Fibroblast of lung (primary cell): Measurements from ENCODE around the gene C10orf90. TPM values are rescaled to one million over a fixed set of nuclear protein-coding genes. Genes with fewer than 3 reads are reported as not detected.

Experiments
- DNase-seq, 2 donors: peaks; one replicate each; pipeline versions ENCODE4 v3.0.0 to v3.0.0-alpha.2; 2010; ENCODE audit warnings: low read depth in 2 of 2
- H2AFZ ChIP-seq: 2 replicates; pipeline ENCODE4 v1.5.1; 2012; ENCODE audit warnings: low read length, control low read depth, inconsistent platforms
- H3K27ac ChIP-seq: 2 replicates; pipeline ENCODE4 v1.5.1; 2011; ENCODE audit warnings: low read length, control low read depth; ENCODE audit not compliant: insufficient read depth
- H3K27me3 ChIP-seq: 2 replicates; pipeline ENCODE4 v1.5.1; 2011; ENCODE audit warnings: mild to moderate bottlenecking, low read length; ENCODE audit not compliant: control insufficient read depth, insufficient read depth
- H3K36me3 ChIP-seq: 2 replicates; pipeline ENCODE4 v1.5.1; 2011; ENCODE audit warnings: low read length; ENCODE audit not compliant: control insufficient read depth, insufficient read depth
- H3K4me1 ChIP-seq: 2 replicates; pipeline ENCODE4 v1.5.1; 2011; ENCODE audit warnings: low read length; ENCODE audit not compliant: control insufficient read depth, insufficient read depth; ENCODE audit errors: extremely low read depth
- H3K4me2 ChIP-seq: 2 replicates; pipeline ENCODE4 v1.5.1; 2011; ENCODE audit warnings: low read length, control low read depth; ENCODE audit not compliant: insufficient read depth; ENCODE audit errors: extremely low read depth
- H3K4me3 ChIP-seq, 4 experiments: fragments of 200-600 bp in 1 of 4; sonication (generic) in 1 of 4; replicated peaks in 1 of 4; 2 replicates each; pipeline ENCODE4 v1.5.1; 2011 to 2016; ENCODE audit warnings: low read length in 4 of 4, low read depth in 3 of 4, mild to moderate bottlenecking in 3 of 4, control low read depth in 2 of 4, inconsistent platforms in 1 of 4, mixed read lengths in 1 of 4; ENCODE audit not compliant: insufficient read depth in 1 of 4; ENCODE audit errors: control extremely low read depth in 1 of 4
- H3K79me2 ChIP-seq: 2 replicates; pipeline ENCODE4 v1.5.1; 2012; ENCODE audit warnings: mild to moderate bottlenecking, low read length, inconsistent platforms; ENCODE audit not compliant: control insufficient read depth, insufficient read depth
- H3K9ac ChIP-seq: 2 replicates; pipeline ENCODE4 v1.5.1; 2011; ENCODE audit warnings: mild to moderate bottlenecking, low read length, control low read depth; ENCODE audit not compliant: insufficient read depth
- H3K9me3 ChIP-seq: 2 replicates; pipeline ENCODE4 v1.5.1; 2012; ENCODE audit warnings: low read depth, low read length; ENCODE audit not compliant: control insufficient read depth, insufficient read depth
- H4K20me1 ChIP-seq: 2 replicates; pipeline ENCODE4 v1.5.1; 2011; ENCODE audit warnings: low read length; ENCODE audit not compliant: control insufficient read depth, insufficient read depth; ENCODE audit errors: extremely low read depth
- CTCF ChIP-seq, 2 donors: IDR thresholded peaks in 1 of 2; conservative IDR thresholded peaks in 1 of 2; 1 replicate in 1 of 2; 2 replicates in 1 of 2; pipeline ENCODE4 v1.5.1; 2011 to 2012; ENCODE audit warnings: low read length in 2 of 2, control low read depth in 1 of 2, inconsistent platforms in 1 of 2, low read depth in 1 of 2, mild to moderate bottlenecking in 1 of 2
- EZH2 ChIP-seq: IDR thresholded peaks from 2 replicates; pipeline ENCODE4 v1.5.1; 2012; ENCODE audit warnings: low read length, control low read depth, mild to moderate bottlenecking; ENCODE audit errors: missing control alignments
- polyA plus RNA-seq, 2 donors: library from polyadenylated mRNA; depleted of rRNA in 1 of 2; stranded (reverse) in 1 of 2; unstranded in 1 of 2; fragments of >200 nt; gene quantifications; 2 replicates each; pipeline ENCODE4 v1.2.1, GENCODE V29; 2011 to 2012; ENCODE audit warnings: missing spikeins in 1 of 2
- total RNA-seq: library from RNA; depleted of rRNA; stranded (reverse); fragments of >200 nt; gene quantifications from 2 replicates; pipeline ENCODE4 v1.2.1, GENCODE V29; 2014

Gene C10orf90
- total and polyA plus RNA-seq, 2 donors (not counting 1 experiment from before 2014, with no cell fraction given): 0.17 to 0.65 TPM

GRCh38 chr10:126549344-126549743, 121.1 kb downstream of the C10orf90 start:
- no peak overlapping the region for H3K4me2 ChIP-seq
- H2AFZ ChIP-seq: no peak overlapping the region
- H3K9ac ChIP-seq: no peak overlapping the region
- H3K4me3 ChIP-seq: no peak overlapping the region
- DNase-seq: peak; percentile 18 to 55
- TF ChIP-seq CTCF (conservative IDR thresholded peaks at IDR 0.05 in 1 of 2, IDR thresholded peaks at IDR 0.05 in 1 of 2; ENCODE audit: low read depth in 1 of 2, low read length in 2 of 2): no peak
- TF ChIP-seq EZH2: no peak
- no peaks in the 10 kb centered on the region for H4K20me1 ChIP-seq
- H3K79me2 ChIP-seq: no peaks in the 10 kb centered on the region
- H3K36me3 ChIP-seq: no peaks in the 10 kb centered on the region
- no peaks in the 10 kb centered on the region for H3K4me1 ChIP-seq
- no peak overlapping the region for H3K27ac ChIP-seq
- no peaks in the 10 kb centered on the region for H3K27me3 ChIP-seq
- H3K9me3 ChIP-seq: no peaks in the 10 kb centered on the region

GRCh38 chr10:126544565-126544964, 125.9 kb downstream of the C10orf90 start:
- Histone ChIP-seq H3K4me3 (no peak overlapping the region), H3K9me3 (no peaks in the 10 kb centered on the region), H3K79me2 (no peaks in the 10 kb centered on the region), H3K9ac (no peak overlapping the region), H3K4me1 (no peaks in the 10 kb centered on the region), H3K27ac (no peak overlapping the region), H3K27me3 (no peaks in the 10 kb centered on the region), H4K20me1 (no peaks in the 10 kb centered on the region), H3K36me3 (no peaks in the 10 kb centered on the region), H2AFZ (no peak overlapping the region), H3K4me2 (no peak overlapping the region)
- TF ChIP-seq CTCF (conservative IDR thresholded peaks at IDR 0.05 in 1 of 2, IDR thresholded peaks at IDR 0.05 in 1 of 2; ENCODE audit: low read depth in 1 of 2, low read length in 2 of 2) (no peak), EZH2 (no peak)
- no peak for DNase-seq

GRCh38 chr10:126538439-126539135, 131.9 kb downstream of the C10orf90 start:
- Histone ChIP-seq H3K4me3 (no peak overlapping the region), H3K27me3 (peaks cover 4% of the 10 kb centered on the region), H3K36me3 (no peaks in the 10 kb centered on the region), H2AFZ (no peak overlapping the region), H3K4me1 (no peaks in the 10 kb centered on the region), H3K27ac (no peak overlapping the region), H4K20me1 (no peaks in the 10 kb centered on the region), H3K9ac (no peak overlapping the region), H3K4me2 (no peak overlapping the region), H3K79me2 (no peaks in the 10 kb centered on the region), H3K9me3 (no peaks in the 10 kb centered on the region)
- DNase-seq: peak in 1 of 2 donors; percentile 28
- TF ChIP-seq EZH2 (no peak), CTCF (conservative IDR thresholded peaks at IDR 0.05 in 1 of 2, IDR thresholded peaks at IDR 0.05 in 1 of 2; ENCODE audit: low read depth in 1 of 2, low read length in 2 of 2) (no peak)
